Measurements from ENCODE around the gene GPR61.
A peak's percentile ranks its signal among the peaks of the same experiment; 100 is the strongest.

The GPR61 gene

GRCh38 chr1:109542657-109543056, 3.0 kb downstream of the GPR61 start:
- H3K4me3 ChIP-seq (ENCODE audit: low read length): no peak overlapping the region
- H3K36me3 ChIP-seq (ENCODE audit: insufficient read depth, low read depth, low read length): no peaks in the 10 kb centered on the region
- no peaks in the 10 kb centered on the region for H3K9me3 ChIP-seq (ENCODE audit: insufficient read depth, low read depth, low read length)
- H3K9ac ChIP-seq (ENCODE audit: low read depth, low read length): no peak overlapping the region
- H3K4me1 ChIP-seq (ENCODE audit: insufficient read depth, low read length): peaks cover 12% of the 10 kb centered on the region
- no peak overlapping the region for H3K27ac ChIP-seq (ENCODE audit: low read length)
- H3K27me3 ChIP-seq (ENCODE audit: insufficient read depth, low read length): no peaks in the 10 kb centered on the region; the same call in 1 of the 2 replicates

- Histone ChIP-seq H3K9me3 (ENCODE audit: insufficient read depth, low read depth, low read length) (no peaks in the 10 kb centered on the region), H3K36me3 (ENCODE audit: insufficient read depth, low read depth, low read length) (no peaks in the 10 kb centered on the region), H3K4me3 (ENCODE audit: low read length) (no peak overlapping the region), H3K27ac (ENCODE audit: low read length) (no peak overlapping the region), H3K9ac (ENCODE audit: low read depth, low read length) (no peak overlapping the region), H3K4me1 (ENCODE audit: insufficient read depth, low read length) (peaks cover 12% of the 10 kb centered on the region), H3K27me3 (ENCODE audit: insufficient read depth, low read length) (no peaks in the 10 kb centered on the region; the same call in 1 of the 2 replicates)
These were observed 3.8 kb downstream of the GPR61 start for GRCh38 chr1:109543283-109543987.

GRCh38 chr1:109543988-109544735, 4.5 kb downstream of the GPR61 start:
- no peak overlapping the region for H3K9ac ChIP-seq (ENCODE audit: low read depth, low read length)
- no peaks in the 10 kb centered on the region; the same call in 1 of the 2 replicates for H3K27me3 ChIP-seq (ENCODE audit: insufficient read depth, low read length)
- H3K36me3 ChIP-seq (ENCODE audit: insufficient read depth, low read depth, low read length): no peaks in the 10 kb centered on the region
- H3K27ac ChIP-seq (ENCODE audit: low read length): no peak overlapping the region
- no peaks in the 10 kb centered on the region for H3K9me3 ChIP-seq (ENCODE audit: insufficient read depth, low read depth, low read length)
- H3K4me1 ChIP-seq (ENCODE audit: insufficient read depth, low read length): peaks cover 12% of the 10 kb centered on the region
- no peak overlapping the region for H3K4me3 ChIP-seq (ENCODE audit: low read length)

DNA sequence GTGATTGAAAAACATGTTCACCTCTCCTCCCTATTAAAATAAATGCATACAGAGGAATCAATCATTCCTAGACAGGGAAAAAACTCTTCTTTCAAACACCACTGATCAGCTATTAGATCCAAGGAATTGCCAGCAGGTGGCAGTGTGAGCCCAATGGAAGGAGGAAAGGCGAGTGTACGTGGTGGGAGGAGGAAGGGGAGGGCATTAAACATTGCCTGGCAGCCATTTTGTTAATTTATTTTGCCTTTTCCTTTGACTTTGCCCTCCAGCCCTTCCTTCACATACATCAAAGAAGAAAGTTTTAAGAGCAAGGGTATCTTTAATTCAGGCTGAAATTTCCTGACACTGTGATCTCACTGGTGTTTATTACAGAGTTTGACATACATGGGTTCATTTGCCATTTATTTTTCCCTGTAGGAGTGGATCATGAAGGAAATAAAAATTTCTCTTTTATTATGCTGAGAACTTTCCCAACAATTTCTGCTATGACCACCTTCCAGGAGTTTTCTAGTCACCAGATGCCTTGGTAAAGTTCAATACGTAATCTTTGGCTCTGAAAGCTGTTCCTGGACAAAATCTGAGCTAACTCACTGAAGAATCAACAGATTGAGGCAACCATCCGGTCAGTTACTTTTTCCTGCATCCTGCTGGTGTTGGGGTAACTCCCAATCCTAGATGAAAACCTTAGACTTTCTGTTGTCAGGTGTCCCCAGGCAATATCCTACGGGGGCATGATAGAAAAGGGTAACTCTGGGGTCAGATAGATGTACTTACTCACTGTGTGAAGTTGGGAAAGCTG, 6.8 kb downstream of the GPR61 start:
- H3K4me1 ChIP-seq (ENCODE audit: insufficient read depth, low read length): peaks cover 12% of the 10 kb centered on the region
- no peaks in the 10 kb centered on the region for H3K27me3 ChIP-seq (ENCODE audit: insufficient read depth, low read length)
- H3K9ac ChIP-seq (ENCODE audit: low read depth, low read length): peak overlapping the region; percentile 89; the same call in 1 of the 2 replicates
- no peaks in the 10 kb centered on the region for H3K36me3 ChIP-seq (ENCODE audit: insufficient read depth, low read depth, low read length)
- H3K4me3 ChIP-seq (ENCODE audit: low read length): peak overlapping the region; percentile 87
- peak overlapping the region; percentile 16 for H3K27ac ChIP-seq (ENCODE audit: low read length)
- no peaks in the 10 kb centered on the region for H3K9me3 ChIP-seq (ENCODE audit: insufficient read depth, low read depth, low read length)

GRCh38 chr1:109547463-109548320, 8.0 kb downstream of the GPR61 start:
- Histone ChIP-seq H3K4me3 (ENCODE audit: low read length) (peak overlapping the region; percentile 87), H3K27ac (ENCODE audit: low read length) (peak overlapping the region; percentile 25), H3K9ac (ENCODE audit: low read depth, low read length) (peak overlapping the region; percentile 89), H3K27me3 (ENCODE audit: insufficient read depth, low read length) (no peaks in the 10 kb centered on the region), H3K36me3 (ENCODE audit: insufficient read depth, low read depth, low read length) (no peaks in the 10 kb centered on the region), H3K4me1 (ENCODE audit: insufficient read depth, low read length) (peaks cover 12% of the 10 kb centered on the region), H3K9me3 (ENCODE audit: insufficient read depth, low read depth, low read length) (no peaks in the 10 kb centered on the region)

GRCh38 chr1:109548321-109549267, 8.9 kb downstream of the GPR61 start, which contains the start of gene GNAI3:
Gene GNAI3, plus strand, starts transcription at chr1:109548615. Its CDS starts 106 bp downstream, at chr1:109548721.
- peak within 1 kb of the TSS; percentile 54 for H3K27ac ChIP-seq (ENCODE audit: low read length)
- peak within 1 kb of the TSS; percentile 87 for H3K4me3 ChIP-seq (ENCODE audit: low read length)
- H3K9me3 ChIP-seq (ENCODE audit: insufficient read depth, low read depth, low read length): no peaks in the 10 kb centered on the region
- H3K4me1 ChIP-seq (ENCODE audit: insufficient read depth, low read length): peaks cover 12% of the 10 kb centered on the region
- no peaks in the 10 kb centered on the region for H3K36me3 ChIP-seq (ENCODE audit: insufficient read depth, low read depth, low read length)
- H3K27me3 ChIP-seq (ENCODE audit: insufficient read depth, low read length): no peaks in the 10 kb centered on the region
- peak within 1 kb of the TSS; percentile 89 for H3K9ac ChIP-seq (ENCODE audit: low read depth, low read length)

DNA sequence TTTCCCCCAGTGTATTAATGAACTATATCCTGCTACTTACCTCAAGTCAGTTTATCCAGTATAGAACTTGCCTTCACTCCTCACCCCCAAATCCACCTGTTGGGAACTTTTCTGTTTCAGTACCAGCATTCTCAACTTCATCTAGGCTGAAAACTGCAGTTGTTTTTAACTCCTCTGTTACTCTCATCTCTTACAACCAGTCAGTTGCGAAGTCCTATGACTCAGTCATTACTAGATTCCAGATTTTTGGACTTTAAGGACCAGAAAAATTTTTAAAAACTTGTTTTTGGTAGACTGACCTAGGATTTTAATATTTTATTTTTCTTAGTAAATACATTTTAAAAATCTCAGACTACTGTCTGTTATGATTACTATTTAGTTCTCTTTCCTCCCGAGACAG, 16.9 kb downstream of the GPR61 start:
- Histone ChIP-seq H3K4me3 (ENCODE audit: low read length) (no peak overlapping the region), H3K4me1 (ENCODE audit: insufficient read depth, low read length) (peaks cover under 1% of the 10 kb centered on the region; the same call in 1 of the 2 replicates), H3K36me3 (ENCODE audit: insufficient read depth, low read depth, low read length) (no peaks in the 10 kb centered on the region), H3K27me3 (ENCODE audit: insufficient read depth, low read length) (no peaks in the 10 kb centered on the region), H3K27ac (ENCODE audit: low read length) (no peak overlapping the region), H3K9ac (ENCODE audit: low read depth, low read length) (no peak overlapping the region), H3K9me3 (ENCODE audit: insufficient read depth, low read depth, low read length) (no peaks in the 10 kb centered on the region)

GRCh38 chr1:109557520-109557919, 17.8 kb downstream of the GPR61 start:
- Histone ChIP-seq H3K27me3 (ENCODE audit: insufficient read depth, low read length) (no peaks in the 10 kb centered on the region), H3K9ac (ENCODE audit: low read depth, low read length) (no peak overlapping the region), H3K36me3 (ENCODE audit: insufficient read depth, low read depth, low read length) (no peaks in the 10 kb centered on the region), H3K27ac (ENCODE audit: low read length) (no peak overlapping the region), H3K4me1 (ENCODE audit: insufficient read depth, low read length) (peaks cover 8% of the 10 kb centered on the region; the same call in 1 of the 2 replicates), H3K4me3 (ENCODE audit: low read length) (no peak overlapping the region), H3K9me3 (ENCODE audit: insufficient read depth, low read depth, low read length) (no peaks in the 10 kb centered on the region)

DNA sequence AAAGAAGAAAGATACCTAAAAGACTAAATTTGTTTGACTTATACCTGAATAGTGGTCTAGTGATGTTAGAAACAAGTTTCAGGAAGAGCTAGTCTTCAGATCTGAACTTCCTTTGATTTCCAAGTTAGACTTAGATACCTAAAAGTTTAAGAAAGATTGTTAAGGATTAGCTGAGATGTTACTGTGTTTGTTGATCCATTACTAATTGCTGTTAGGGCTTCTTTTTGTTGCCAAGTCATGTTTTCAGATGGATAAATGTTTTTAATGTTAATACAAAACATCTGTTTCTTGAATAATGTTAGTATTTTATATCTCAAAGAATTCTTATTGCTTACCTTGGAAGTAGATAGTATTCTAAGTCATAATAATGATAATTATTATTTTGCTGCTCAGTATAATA, 20.3 kb downstream of the GPR61 start:
- no peaks in the 10 kb centered on the region for H3K9me3 ChIP-seq (ENCODE audit: insufficient read depth, low read depth, low read length)
- no peak overlapping the region for H3K27ac ChIP-seq (ENCODE audit: low read length)
- H3K36me3 ChIP-seq (ENCODE audit: insufficient read depth, low read depth, low read length): no peaks in the 10 kb centered on the region
- no peak overlapping the region for H3K4me3 ChIP-seq (ENCODE audit: low read length)
- H3K9ac ChIP-seq (ENCODE audit: low read depth, low read length): no peak overlapping the region
- peaks cover 29% of the 10 kb centered on the region for H3K4me1 ChIP-seq (ENCODE audit: insufficient read depth, low read length)
- no peaks in the 10 kb centered on the region for H3K27me3 ChIP-seq (ENCODE audit: insufficient read depth, low read length)

DNA sequence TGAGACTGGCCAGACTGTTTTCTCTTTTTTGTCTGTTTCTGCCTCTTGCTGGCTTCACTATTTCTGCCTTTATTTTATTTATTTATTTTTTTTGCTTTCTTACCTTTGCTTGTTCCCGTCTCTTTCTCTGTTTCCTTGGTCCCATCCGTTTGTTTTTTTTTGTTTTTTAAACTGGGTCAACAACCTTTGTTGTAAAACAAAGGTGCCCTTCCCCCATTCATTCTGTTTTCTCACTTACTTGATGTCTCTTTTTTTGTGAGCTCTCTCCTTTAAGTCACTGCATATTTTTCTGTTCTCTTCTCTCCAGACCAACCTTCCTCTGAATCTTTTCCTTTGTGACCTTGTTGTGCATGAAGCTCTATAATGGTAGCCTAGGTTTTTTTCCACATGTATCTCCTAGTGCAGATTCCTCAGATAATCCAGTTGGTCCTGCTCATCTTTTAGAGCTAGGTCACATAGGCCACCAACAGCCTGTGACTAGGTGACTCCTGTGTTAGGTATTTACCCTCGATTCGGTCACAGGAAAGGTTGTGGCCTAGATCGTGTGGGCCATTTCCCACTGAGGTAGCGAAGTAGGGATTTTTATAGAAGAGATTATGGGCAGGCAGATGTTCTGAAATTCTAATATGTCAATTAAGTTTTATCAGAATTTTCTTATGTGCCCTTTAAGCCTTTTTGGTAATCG, 24.7 kb downstream of the GPR61 start:
- H3K9me3 ChIP-seq (ENCODE audit: insufficient read depth, low read depth, low read length): no peaks in the 10 kb centered on the region
- H3K9ac ChIP-seq (ENCODE audit: low read depth, low read length): peak overlapping the region; percentile 60; the same call in 1 of the 2 replicates
- H3K27ac ChIP-seq (ENCODE audit: low read length): no peak overlapping the region
- H3K36me3 ChIP-seq (ENCODE audit: insufficient read depth, low read depth, low read length): no peaks in the 10 kb centered on the region
- H3K4me1 ChIP-seq (ENCODE audit: insufficient read depth, low read length): peaks cover 33% of the 10 kb centered on the region
- H3K4me3 ChIP-seq (ENCODE audit: low read length): peak overlapping the region; percentile 33
- no peaks in the 10 kb centered on the region for H3K27me3 ChIP-seq (ENCODE audit: insufficient read depth, low read length)

Data from iPS-20b (cell line).